GM12875 (cell line): Measurements from ENCODE around the gene PLEKHG4.

ENCODE experiments used
- H3K4me3 ChIP-seq: one replicate; pipeline ENCODE4 v1.5.1; 2011; ENCODE audit warnings: low read depth, low read length, control low read depth
- TF ChIP-seq, protein P1 (sequence below): IDR thresholded peaks from 2 replicates; pipeline ENCODE4 v1.5.1; 2011; ENCODE audit warnings: low read depth, mild to moderate bottlenecking, control low read depth, inconsistent platforms, low read length, moderate library complexity, borderline replicate concordance; ENCODE audit not compliant: insufficient read depth

Gene PLEKHG4

DNA sequence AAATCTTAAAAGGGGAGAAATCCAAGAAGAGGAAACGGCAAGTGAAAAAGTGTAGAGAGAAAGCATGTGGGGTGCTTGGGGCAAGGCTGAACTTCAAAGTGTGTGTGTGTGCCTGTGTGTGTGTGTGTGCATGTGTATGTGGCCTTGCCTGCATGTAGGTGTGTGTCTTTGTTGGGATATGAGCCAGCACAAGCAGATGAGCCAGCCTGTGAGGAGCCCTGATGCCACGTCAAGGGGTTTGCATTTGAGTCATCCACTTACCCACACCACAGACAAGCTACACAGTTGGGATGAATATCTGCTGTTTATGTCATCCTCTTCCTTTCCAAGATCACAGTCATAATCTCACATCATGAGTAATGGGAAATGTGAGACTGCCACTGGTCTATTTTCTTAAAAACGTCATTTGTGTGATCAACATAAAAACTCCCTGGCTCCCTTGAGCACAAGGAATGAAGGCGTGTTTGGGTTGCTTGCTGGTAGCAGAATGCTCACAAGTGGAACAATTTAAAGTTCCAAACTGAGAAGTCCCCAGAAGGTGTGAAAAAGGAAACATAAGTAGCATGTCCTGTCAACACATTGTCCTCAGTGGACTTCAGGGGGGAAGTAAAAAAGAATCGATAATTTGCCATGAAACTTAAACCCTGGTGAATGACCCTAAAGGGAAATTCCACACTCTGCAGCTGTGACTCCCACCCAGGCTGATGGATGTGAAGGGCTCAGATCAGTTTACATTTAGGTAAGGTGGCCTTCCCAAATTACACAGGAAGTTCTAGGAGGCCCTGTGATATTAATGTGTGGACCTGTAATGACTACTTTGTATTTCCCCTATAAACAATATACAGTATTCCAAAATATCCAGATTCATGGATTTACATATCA lies 32.5 kb downstream of the PLEKHG4 start:
- TF ChIP-seq, protein P1, sequence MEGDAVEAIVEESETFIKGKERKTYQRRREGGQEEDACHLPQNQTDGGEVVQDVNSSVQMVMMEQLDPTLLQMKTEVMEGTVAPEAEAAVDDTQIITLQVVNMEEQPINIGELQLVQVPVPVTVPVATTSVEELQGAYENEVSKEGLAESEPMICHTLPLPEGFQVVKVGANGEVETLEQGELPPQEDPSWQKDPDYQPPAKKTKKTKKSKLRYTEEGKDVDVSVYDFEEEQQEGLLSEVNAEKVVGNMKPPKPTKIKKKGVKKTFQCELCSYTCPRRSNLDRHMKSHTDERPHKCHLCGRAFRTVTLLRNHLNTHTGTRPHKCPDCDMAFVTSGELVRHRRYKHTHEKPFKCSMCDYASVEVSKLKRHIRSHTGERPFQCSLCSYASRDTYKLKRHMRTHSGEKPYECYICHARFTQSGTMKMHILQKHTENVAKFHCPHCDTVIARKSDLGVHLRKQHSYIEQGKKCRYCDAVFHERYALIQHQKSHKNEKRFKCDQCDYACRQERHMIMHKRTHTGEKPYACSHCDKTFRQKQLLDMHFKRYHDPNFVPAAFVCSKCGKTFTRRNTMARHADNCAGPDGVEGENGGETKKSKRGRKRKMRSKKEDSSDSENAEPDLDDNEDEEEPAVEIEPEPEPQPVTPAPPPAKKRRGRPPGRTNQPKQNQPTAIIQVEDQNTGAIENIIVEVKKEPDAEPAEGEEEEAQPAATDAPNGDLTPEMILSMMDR = no peak
- H3K4me3 ChIP-seq = no peak overlapping the region

DNA sequence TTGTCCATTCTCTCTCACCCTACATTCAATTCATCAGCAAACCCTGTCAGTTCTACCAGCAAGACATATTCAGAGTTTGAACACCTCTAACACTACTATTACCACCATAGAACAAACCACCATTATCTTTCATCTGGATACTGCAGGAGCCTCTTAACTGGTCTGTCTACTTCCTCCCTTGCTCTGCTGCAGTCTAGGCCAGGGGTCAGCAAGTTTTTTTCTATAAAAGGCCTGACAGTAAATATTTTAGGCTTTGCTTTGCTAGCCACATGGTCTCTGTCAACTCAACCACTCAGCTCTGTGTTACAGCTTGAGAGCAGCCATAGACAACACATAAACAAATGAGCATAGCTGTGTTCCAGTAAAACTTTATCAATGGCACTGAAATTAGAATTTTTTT lies 33.4 kb downstream of the PLEKHG4 start:
- TF ChIP-seq, protein P1 = no peak
- no peak overlapping the region for H3K4me3 ChIP-seq

DNA sequence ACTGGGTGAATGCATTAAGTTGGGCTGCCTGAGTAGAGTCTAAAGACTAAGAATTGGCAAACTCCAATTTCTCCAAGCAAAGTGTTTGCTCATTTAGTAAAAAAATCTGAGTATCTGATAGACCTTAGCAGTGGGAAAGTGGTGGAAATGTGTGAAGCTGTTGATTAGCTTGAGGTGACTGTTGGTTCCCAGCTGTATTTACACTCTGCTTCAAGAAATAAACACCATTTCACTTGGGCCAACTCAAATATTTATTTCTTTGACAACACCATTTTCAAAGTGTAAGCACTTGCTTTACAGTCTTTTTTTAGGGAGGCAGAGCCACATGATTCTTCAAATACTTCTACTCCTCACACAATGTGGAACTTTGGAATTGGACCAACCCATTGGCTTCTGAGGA lies 38.5 kb downstream of the PLEKHG4 start:
- TF ChIP-seq, protein P1 = no peak
- no peak overlapping the region for H3K4me3 ChIP-seq

- peak overlapping the region; percentile 50 for H3K4me3 ChIP-seq
- TF ChIP-seq, protein P1 = no peak
Measured at GRCh38 chr16:67326115-67326471, 46.8 kb downstream of the PLEKHG4 start.

DNA sequence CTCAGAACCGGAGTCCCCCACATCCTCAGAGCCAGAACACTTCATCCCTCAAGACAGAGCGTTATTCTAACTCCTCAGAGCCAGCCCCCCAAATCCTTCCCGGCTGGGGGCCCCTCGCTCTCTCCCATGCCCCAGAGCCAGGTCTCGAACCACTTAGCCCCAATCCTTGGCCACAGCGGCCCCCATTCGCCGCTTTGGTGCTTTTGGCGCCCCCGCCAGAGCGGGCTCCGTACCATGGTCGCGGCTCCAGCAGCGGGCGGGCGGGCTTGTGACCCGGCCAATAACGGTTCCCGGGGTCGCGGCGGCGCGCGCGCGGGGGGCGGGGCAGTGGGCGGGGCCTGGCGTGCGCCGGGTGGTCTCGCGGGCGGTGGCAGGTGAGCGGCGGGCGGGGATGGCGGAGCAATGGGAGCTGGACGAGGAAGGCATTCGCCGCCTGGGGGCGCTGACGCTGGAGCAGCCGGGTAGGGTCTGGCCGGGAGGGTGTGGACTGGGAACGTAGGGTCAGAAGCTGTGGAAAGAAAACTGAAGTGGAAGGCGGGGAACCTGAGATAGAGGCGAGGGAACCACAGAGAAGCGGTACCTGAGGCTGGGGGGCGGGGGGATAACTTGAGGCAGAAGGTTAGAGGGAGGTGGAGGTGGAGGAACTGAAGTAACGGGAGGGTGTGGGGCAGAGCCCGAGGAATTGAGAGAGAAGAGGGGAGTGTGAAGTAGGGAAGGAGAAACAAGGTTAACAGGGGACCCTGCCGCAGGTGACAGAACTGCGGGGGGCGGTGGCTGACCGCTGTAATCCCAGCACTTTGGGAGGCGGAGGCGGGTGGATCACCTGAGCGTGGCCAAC lies 47.4 kb downstream of the PLEKHG4 start, which contains the start of the genes KCTD19 and LRRC36:
KCTD19 (minus strand) TSS at position 270 of the 838 bp plus-strand sequence; CDS start at position 236, 34 bp downstream.
LRRC36 (plus strand) TSS at position 344 of the 838 bp plus-strand sequence; CDS start at position 392, 48 bp downstream.
- H3K4me3 ChIP-seq = peak within 1 kb of the TSS; percentile 50

GRCh38 chr16:67327743-67328142 lies 48.4 kb downstream of the PLEKHG4 start:
- TF ChIP-seq, protein P1 = no peak
- H3K4me3 ChIP-seq = no peak overlapping the region

More for the DNA sequence above, 47.4 kb downstream of the PLEKHG4 start, which contains the start of the genes KCTD19 and LRRC36:
- TF ChIP-seq, protein P1 = peak; percentile 74
